Urinary bladder (tissue), 4 donors: ENCODE results near the gene RLBP1. TPM values are rescaled to one million over a fixed set of nuclear protein-coding genes. Genes with fewer than 3 reads are reported as not detected.
"Not testable (repeated sequence)": the region's sequence is repeated elsewhere in the genome, so short reads cannot be mapped to it uniquely, and the experiment has no call there.

Source experiments
- DNase-seq: peaks from one replicate; pipeline ENCODE4 v3.0.0-alpha.2; 2015; ENCODE audit errors: extremely low spot score
- H3K27ac ChIP-seq: one replicate; pipeline ENCODE4 v1.5.1; 2013; ENCODE audit warnings: low read depth, mild to moderate bottlenecking, moderate library complexity
- H3K36me3 ChIP-seq: one replicate; pipeline ENCODE4 v1.6.1; 2013; ENCODE audit warnings: mild to moderate bottlenecking, moderate library complexity; ENCODE audit not compliant: insufficient read depth
- H3K4me1 ChIP-seq: one replicate; pipeline ENCODE4 v1.6.1; 2013; ENCODE audit warnings: mild to moderate bottlenecking, moderate library complexity; ENCODE audit not compliant: insufficient read depth
- H3K4me3 ChIP-seq: one replicate; pipeline ENCODE4 v1.5.1; 2013; ENCODE audit warnings: low read depth, low read length
- WGBS: extraction: QIAGEN DNeasy Blood & Tissue Kit; methylation state at CpG from one replicate; pipeline ENCODE4 v1.1.7; 2013; 5-methylcytosine and 5-hydroxymethylcytosine counted together
- polyA plus RNA-seq: library from polyadenylated mRNA; stranded (reverse); fragments of 200-250 nt; gene quantifications from one replicate; pipeline ENCODE4 v1.2.3, GENCODE V29; 2013
- total RNA-seq: library from RNA; depleted of rRNA; stranded (reverse); fragments of >200 nt; gene quantifications from one replicate; pipeline ENCODE4 v1.2.3, GENCODE V29; 2014
- donor health status: healthy with polysubstance abuse.
- donor health status: healthy.

Gene RLBP1
- not detected for total RNA-seq
- not detected for polyA plus RNA-seq

- WGBS = 67% methylated on average over 11 of the region's 11 CpGs
- DNase-seq = no peak
Measured at GRCh38 chr15:89221543-89221942, at the start of gene RLBP1. TSS of gene RLBP1 (minus strand) at chr15:89221579. CDS start at chr15:89218975, 2,604 bp downstream.

DNA sequence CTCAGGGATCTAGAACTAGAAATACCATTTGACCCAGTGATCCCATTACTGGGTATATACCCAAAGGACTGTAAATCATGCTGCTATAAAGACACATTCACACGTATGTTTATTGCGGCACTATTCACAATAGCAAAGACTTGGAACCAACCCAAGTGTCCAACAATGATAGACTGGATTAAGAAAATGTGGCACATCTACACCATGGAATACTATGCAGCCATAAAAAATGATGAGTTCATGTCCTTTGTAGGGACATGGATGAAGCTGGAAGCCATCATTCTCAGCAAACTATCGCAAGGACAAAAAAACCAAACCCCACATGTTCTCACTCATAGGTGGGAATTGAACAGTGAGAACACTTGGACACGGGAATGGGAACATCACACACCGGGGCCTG is 28.8 kb upstream of the RLBP1 start:
- H3K4me3 ChIP-seq, H3K4me1 ChIP-seq, DNase-seq, H3K27ac ChIP-seq, H3K36me3 ChIP-seq: not testable (repeated sequence)
- WGBS = 90% methylated on average over 5 of the region's 5 CpGs

More at GRCh38 chr15:89221543-89221942, at the start of gene RLBP1:
- H3K4me3 ChIP-seq = no peak within 1 kb of the TSS
- H3K4me1 ChIP-seq = no peaks in the 10 kb centered on the region
- H3K36me3 ChIP-seq = no peaks in the 10 kb centered on the region
- no peak within 1 kb of the TSS for H3K27ac ChIP-seq

- no peak for DNase-seq
- WGBS = 99% methylated on average over 2 of the region's 2 CpGs
- H3K4me3 ChIP-seq = no peak overlapping the region
- H3K4me1 ChIP-seq = no peaks in the 10 kb centered on the region
- no peak overlapping the region for H3K27ac ChIP-seq
- no peaks in the 10 kb centered on the region for H3K36me3 ChIP-seq
Measured at GRCh38 chr15:89248584-89248983, 27.2 kb upstream of the RLBP1 start.

GRCh38 chr15:89247446-89247845 is 26.1 kb upstream of the RLBP1 start:
- DNase-seq = no peak
- Histone ChIP-seq H3K4me3 (no peak overlapping the region), H3K27ac (no peak overlapping the region), H3K4me1 (no peaks in the 10 kb centered on the region), H3K36me3 (no peaks in the 10 kb centered on the region)
- WGBS = 78% methylated on average over 2 of the region's 2 CpGs

DNA sequence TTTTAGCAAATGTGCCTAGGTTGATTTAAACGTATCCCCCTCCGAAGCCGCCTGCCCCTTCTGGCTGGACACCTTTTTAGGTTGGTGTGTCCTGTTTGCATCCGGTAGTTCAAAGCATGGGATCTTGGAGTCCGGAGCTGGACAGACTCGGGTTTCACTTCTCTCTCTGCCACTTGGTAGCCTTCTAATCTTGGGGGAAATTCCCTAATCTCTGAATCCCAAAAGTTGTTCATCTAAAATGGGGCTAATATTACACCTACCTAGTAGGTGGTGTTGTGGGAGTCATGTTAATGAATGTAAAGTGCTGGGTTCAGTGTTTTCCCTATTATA is 23.2 kb upstream of the RLBP1 start:
- DNase-seq = no peak
- Histone ChIP-seq H3K4me3 (peak overlapping the region; percentile 60), H3K4me1 (no peaks in the 10 kb centered on the region), H3K36me3 (no peaks in the 10 kb centered on the region), H3K27ac (no peak overlapping the region)
- WGBS = under 1% methylated on average over 6 of the region's 6 CpGs

DNA sequence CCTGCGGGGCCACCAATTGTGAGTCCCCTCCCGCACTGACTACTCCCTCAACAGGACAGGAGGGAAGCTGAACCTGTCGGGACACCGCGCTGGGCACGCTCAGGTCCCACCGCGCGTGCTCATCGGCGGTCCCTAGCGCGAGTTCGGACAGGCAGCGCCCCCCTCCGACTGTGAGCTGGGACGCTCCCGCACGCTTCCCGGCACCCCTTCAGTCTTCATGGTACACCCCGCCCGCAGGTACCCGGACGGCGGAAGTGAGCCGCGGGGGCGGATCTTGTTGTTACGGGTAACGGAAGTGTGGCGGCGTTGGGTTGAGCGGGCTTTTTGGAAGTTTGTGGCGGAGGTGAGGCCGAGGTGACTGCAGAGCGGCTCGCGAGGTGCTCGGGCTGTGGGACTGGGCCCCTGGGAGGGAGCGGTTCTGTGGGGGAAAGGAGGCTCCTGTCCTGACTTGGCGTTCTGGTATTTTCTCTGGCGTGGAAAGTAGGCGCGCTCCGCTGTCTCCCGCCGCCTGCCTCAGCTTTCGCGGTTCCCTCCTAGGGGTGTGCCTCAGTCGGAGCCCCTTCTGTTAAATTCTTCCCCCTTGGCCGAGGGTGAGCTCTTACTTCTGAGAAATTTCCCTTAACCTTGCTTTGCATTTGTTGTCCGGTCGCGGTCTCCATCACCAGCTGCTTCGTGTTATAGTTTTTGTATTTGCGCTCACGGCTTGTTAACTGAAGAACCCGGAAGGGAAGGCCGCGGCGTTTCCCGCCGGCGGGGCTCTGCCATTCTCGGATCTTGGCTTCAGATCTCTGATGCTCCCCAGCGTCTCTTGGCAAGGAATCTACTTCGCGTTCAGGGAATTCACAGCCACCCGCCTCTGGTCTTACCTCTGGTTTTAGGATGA is 22.6 kb upstream of the RLBP1 start, which contains the start of gene FANCI:
Gene FANCI, plus strand, starts transcription at position 289 of the 883 bp plus-strand sequence. CDS start 3,669 bp downstream, outside the sequence.
- peak; percentile 82 for DNase-seq
- H3K36me3 ChIP-seq = no peaks in the 10 kb centered on the region
- no peaks in the 10 kb centered on the region for H3K4me1 ChIP-seq
- under 1% methylated on average over 69 of the region's 69 CpGs for WGBS
- H3K4me3 ChIP-seq = peak within 1 kb of the TSS; percentile 60
- H3K27ac ChIP-seq = peak within 1 kb of the TSS; percentile 61

GRCh38 chr15:89243046-89243690 is 21.8 kb upstream of the RLBP1 start:
- Histone ChIP-seq H3K4me3 (peak overlapping the region; percentile 60), H3K36me3 (no peaks in the 10 kb centered on the region), H3K4me1 (no peaks in the 10 kb centered on the region), H3K27ac (peak overlapping the region; percentile 61)
- WGBS = 23% methylated on average over 20 of the region's 20 CpGs
- DNase-seq = no peak

DNA sequence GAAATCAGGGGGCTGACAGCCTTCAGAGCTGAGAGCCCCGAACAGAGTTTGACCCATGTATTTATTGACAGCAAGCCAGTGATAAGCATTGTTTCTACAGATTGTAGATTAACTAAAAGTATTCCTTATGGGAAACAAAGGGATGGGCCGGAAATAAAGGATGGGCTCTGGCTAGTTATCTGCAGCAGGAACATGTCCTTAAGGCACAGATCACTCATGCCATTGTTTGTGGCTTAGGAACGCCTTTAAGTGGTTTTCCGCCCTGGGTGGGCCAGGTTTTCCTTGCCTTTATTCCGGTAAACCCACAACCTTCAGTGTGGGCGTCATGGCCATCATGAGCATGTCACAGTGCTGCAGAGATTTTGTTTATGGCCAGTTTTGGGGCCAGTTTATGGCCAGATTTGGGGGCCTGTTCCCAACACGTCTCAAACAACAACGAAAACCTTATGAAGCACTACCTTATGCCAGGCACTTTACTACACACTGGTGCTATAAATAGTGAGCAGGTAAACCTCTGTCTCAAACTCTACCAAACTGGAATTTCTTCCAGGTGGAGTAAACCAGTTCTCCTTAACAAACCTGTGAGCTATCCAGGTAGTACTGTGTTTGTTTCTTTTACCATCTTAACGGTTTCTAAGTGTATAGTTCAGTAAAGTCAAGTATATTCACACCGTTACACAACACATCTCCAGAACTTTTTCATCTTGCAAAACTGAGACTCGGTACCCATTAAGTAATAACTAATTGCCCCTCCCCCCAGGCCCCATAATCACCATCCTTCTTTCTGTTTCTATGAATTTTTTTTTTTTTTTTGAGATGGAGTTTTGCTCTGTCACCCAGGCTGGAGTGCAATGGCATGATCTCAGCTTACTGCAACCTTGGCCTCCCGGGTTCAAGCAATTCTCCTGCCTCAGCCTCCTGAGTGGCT is 18.8 kb upstream of the RLBP1 start:
- not testable (repeated sequence) for H3K4me3 ChIP-seq, DNase-seq, H3K27ac ChIP-seq, H3K4me1 ChIP-seq, H3K36me3 ChIP-seq
- 89% methylated on average over 12 of the region's 12 CpGs for WGBS

- Histone ChIP-seq H3K4me1 (no peaks in the 10 kb centered on the region), H3K27ac (no peak overlapping the region), H3K36me3 (no peaks in the 10 kb centered on the region), H3K4me3 (no peak overlapping the region)
- DNase-seq = no peak
Measured at GRCh38 chr15:89231832-89232231, 10.5 kb upstream of the RLBP1 start.

- Histone ChIP-seq H3K4me3 (no peak overlapping the region), H3K27ac (no peak overlapping the region), H3K36me3 (no peaks in the 10 kb centered on the region), H3K4me1 (no peaks in the 10 kb centered on the region)
- WGBS = 37% methylated on average over 5 of the region's 5 CpGs
- no peak for DNase-seq
Measured at GRCh38 chr15:89230277-89230676, 8.9 kb upstream of the RLBP1 start.

DNA sequence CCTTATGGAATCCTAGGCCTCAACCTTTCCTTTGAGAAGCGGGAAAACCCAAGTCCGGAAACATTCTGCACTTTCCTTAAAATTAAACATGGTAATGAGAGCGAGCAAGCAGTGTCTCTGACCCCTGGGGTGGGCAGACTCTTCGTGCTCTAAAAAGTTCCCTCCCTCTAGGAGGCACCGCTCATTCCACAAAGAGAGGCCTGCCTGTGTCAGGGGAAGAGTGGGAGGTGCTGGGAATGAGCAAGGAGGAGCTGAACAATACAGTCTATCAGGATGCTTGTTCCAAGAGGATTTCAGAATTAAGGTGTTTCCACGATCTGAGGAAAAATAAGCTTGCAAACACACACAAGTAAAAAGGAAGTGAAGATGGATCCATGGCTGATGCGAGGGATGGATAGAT is 6.0 kb upstream of the RLBP1 start:
- WGBS = 74% methylated on average over 7 of the region's 7 CpGs
- no peak overlapping the region for H3K27ac ChIP-seq
- H3K4me1 ChIP-seq = no peaks in the 10 kb centered on the region
- DNase-seq = no peak
- H3K36me3 ChIP-seq = no peaks in the 10 kb centered on the region
- H3K4me3 ChIP-seq = no peak overlapping the region

GRCh38 chr15:89226359-89227221 is 5.2 kb upstream of the RLBP1 start:
- Histone ChIP-seq H3K4me3 (no peak overlapping the region), H3K4me1 (no peaks in the 10 kb centered on the region), H3K36me3 (no peaks in the 10 kb centered on the region), H3K27ac (no peak overlapping the region)
- DNase-seq = no peak
- WGBS = 84% methylated on average over 14 of the region's 14 CpGs

DNA sequence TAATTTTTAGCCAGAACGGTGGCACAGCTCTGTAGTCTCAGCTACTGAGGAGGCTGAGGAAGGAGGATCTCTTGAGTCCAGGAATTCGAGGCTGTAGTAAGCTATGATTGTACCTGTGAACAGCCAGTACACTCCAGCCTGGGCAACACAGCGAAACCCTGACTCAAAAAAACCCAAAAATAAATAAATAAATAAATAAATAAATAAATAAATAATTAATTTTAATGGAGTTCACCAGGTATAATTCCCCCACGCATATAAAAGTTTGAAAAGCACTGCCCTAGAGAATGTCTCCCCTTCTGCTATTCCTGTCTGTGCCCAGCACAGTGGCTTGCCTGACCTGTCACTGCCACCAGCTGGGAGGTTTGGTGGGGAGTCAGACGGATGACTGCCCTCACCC is 4.2 kb upstream of the RLBP1 start:
- 92% methylated on average over 5 of the region's 5 CpGs for WGBS
- no peak for DNase-seq

More for the DNA sequence above, 4.2 kb upstream of the RLBP1 start:
- no peaks in the 10 kb centered on the region for H3K4me1 ChIP-seq
- no peak overlapping the region for H3K27ac ChIP-seq
- H3K36me3 ChIP-seq = no peaks in the 10 kb centered on the region
- H3K4me3 ChIP-seq = no peak overlapping the region
